Body of pancreas (tissue), 4 donors: ENCODE measurements around the gene ARL13B.

Experiments
- CTCF ChIP-seq, 7 experiments: fragments of 450-650 bp in 4 of 7; fragments of 200-600 bp in 3 of 7; sonication (generic) in 3 of 7; IDR thresholded peaks; one replicate each; pipeline ENCODE4 v1.5.1; 2016 to 2019; ENCODE audit warnings: antibody characterized with exemption in 7 of 7
- POLR2A ChIP-seq, 3 donors: fragments of 450-650 bp; IDR thresholded peaks; one replicate each; pipeline ENCODE4 v1.6.1; 2016; ENCODE audit warnings: antibody characterized with exemption in 3 of 3, mild to moderate bottlenecking in 2 of 3

GRCh38 chr3:94001191-94001590, 21.2 kb downstream of the ARL13B start:
- TF ChIP-seq POLR2A (IDR thresholded peaks at IDR 0.05) (no peak), CTCF (IDR thresholded peaks at IDR 0.05) (no peak)
